Lung (tissue), 12 donors: Measurements from ENCODE around the gene HAT1. TPM values are rescaled to one million over a fixed set of nuclear protein-coding genes. Genes with fewer than 3 reads are reported as not detected.

ENCODE experiments used
- ATAC-seq: fragments of 200-7000 bp; cut with Tn5 transposase; one replicate; pipeline ENCODE4 v1.9.1; 2020; ENCODE audit warnings: moderate number of reproducible peaks; ENCODE audit not compliant: insufficient read depth, low FRiP score
- DNase-seq, 3 donors: peaks; one replicate each; pipeline ENCODE4 v3.0.0-alpha.2; 2013 to 2017
- H3K27ac ChIP-seq, 2 donors: one replicate each; pipeline ENCODE4 v1.5.1; 2013; ENCODE audit warnings: mild to moderate bottlenecking in 2 of 2, moderate library complexity in 2 of 2, control low read depth in 1 of 2, inconsistent platforms in 1 of 2, low read depth in 1 of 2, low read length in 1 of 2
- H3K27me3 ChIP-seq, 3 donors: one replicate each; pipeline ENCODE4 v1.5.1; 2013; ENCODE audit warnings: low read length in 2 of 3; ENCODE audit not compliant: control insufficient read depth in 3 of 3, insufficient read depth in 3 of 3
- H3K36me3 ChIP-seq, 4 donors: one replicate each; pipeline ENCODE4 v1.5.1; 2013; ENCODE audit warnings: low read length in 4 of 4, mild to moderate bottlenecking in 1 of 4, moderate library complexity in 1 of 4; ENCODE audit not compliant: control insufficient read depth in 4 of 4, insufficient read depth in 4 of 4
- H3K4me1 ChIP-seq, 5 donors: one replicate each; pipeline ENCODE4 v1.5.1; 2013; ENCODE audit warnings: low read length in 5 of 5, mild to moderate bottlenecking in 2 of 5, moderate library complexity in 1 of 5; ENCODE audit not compliant: control insufficient read depth in 5 of 5, insufficient read depth in 5 of 5
- H3K4me3 ChIP-seq: one replicate; pipeline ENCODE4 v1.5.1; 2013; ENCODE audit warnings: mild to moderate bottlenecking, control low read depth, moderate library complexity
- H3K9ac ChIP-seq, 2 donors: one replicate each; pipeline ENCODE4 v1.5.1; 2013; ENCODE audit warnings: low read length in 2 of 2, control low read depth in 1 of 2; ENCODE audit not compliant: insufficient read depth in 1 of 2
- H3K9me3 ChIP-seq, 4 donors: one replicate each; pipeline ENCODE4 v1.5.1; 2013; ENCODE audit warnings: low read length in 3 of 4, mild to moderate bottlenecking in 1 of 4, moderate library complexity in 1 of 4; ENCODE audit not compliant: control insufficient read depth in 4 of 4, insufficient read depth in 3 of 4
- CTCF ChIP-seq: IDR thresholded peaks from 2 replicates; pipeline ENCODE4 v1.5.1; 2012; ENCODE audit warnings: mild to moderate bottlenecking; ENCODE audit errors: control extremely low read depth, extremely low read depth
- WGBS, 2 donors: extraction: QIAGEN DNeasy Blood & Tissue Kit; methylation state at CpG; one replicate each; pipeline ENCODE4 v1.1.7; 2013; 5-methylcytosine and 5-hydroxymethylcytosine counted together
- polyA plus RNA-seq, 2 donors: library from polyadenylated mRNA; stranded (reverse); fragments of 200-250 nt; gene quantifications; one replicate each; pipeline ENCODE4 v1.2.1, GENCODE V29; 2013
- total RNA-seq, 2 donors: library from RNA; depleted of rRNA in 1 of 2; stranded (reverse); fragments of >200 nt in 1 of 2; gene quantifications; one replicate each; pipeline ENCODE4 v1.2.1, GENCODE V29; 2014 to 2021
- donor health status: control.
- donor health status: control.
- donor health status: Bipolar disorder and iron deficiency.
- donor health status: healthy.
- donor health status: DM: yes; HTN: yes; CAD: no.

HAT1 gene
- total and polyA plus RNA-seq, 4 donors = 16.1 to 48.4 (median 34.7) TPM

- TF ChIP-seq CTCF = no peak
- H3K36me3 ChIP-seq = peaks cover 0 to 6% (median 0%) of the 10 kb centered on the region in 4 donors
- no peak overlapping the region for H3K9ac ChIP-seq
- ATAC-seq (no peak), DNase-seq (no peak)
- H3K4me1 ChIP-seq = peaks cover 0 to 18% (median 3%) of the 10 kb centered on the region in 5 donors
- H3K4me3 ChIP-seq = no peak overlapping the region
- no peak overlapping the region for H3K27ac ChIP-seq
- 90 to 91% methylated on average over 2 of the region's 2 CpGs for WGBS, 2 donors
- no peaks in the 10 kb centered on the region for H3K27me3 ChIP-seq
- H3K9me3 ChIP-seq = no peaks in the 10 kb centered on the region
Observed at GRCh38 chr2:171919453-171919852, 2.8 kb upstream of the HAT1 start.

GRCh38 chr2:171921970-171922229, 361 bp upstream of the HAT1 start:
- Histone ChIP-seq H3K9ac (peak overlapping the region; percentile 78 to 88), H3K36me3 (peaks cover 0 to 9% (median 4%) of the 10 kb centered on the region in 4 donors), H3K27ac (peak overlapping the region; percentile 74 to 97), H3K9me3 (no peaks in the 10 kb centered on the region), H3K4me1 (peaks cover 0 to 18% (median 3%) of the 10 kb centered on the region in 5 donors), H3K27me3 (no peaks in the 10 kb centered on the region), H3K4me3 (no peak overlapping the region)
- ATAC-seq (peak; percentile 8), DNase-seq (no peak)
- no peak for TF ChIP-seq CTCF
- WGBS, 2 donors = 14 to 21% methylated on average over 5 of the region's 5 CpGs

DNA sequence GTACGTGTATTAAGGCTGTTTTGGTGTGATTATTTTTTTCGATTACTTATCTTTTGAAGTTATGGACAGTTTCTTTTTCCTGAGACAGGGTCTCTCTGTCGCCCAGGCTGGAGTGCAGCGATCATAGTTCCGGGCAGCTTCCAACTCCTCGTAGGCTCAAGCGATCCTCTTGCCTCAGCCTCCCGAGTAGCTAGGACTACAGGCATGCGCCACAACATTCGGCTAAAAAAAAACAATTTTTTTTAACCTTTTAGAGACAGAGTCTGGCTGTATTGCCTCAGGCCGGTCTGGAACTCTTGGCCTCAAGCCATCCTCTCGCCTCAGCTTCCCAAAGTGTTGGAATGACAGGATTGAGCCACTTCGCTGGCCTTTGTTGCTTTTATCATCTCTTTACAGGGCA, 945 bp downstream of the HAT1 start:
- Histone ChIP-seq H3K27me3 (no peaks in the 10 kb centered on the region), H3K36me3 (peaks cover 1 to 13% (median 7%) of the 10 kb centered on the region in 4 donors), H3K9ac (peak overlapping the region; percentile 99), H3K4me3 (peak overlapping the region; percentile 65), H3K4me1 (peaks cover 0 to 18% (median 3%) of the 10 kb centered on the region in 5 donors), H3K9me3 (no peaks in the 10 kb centered on the region), H3K27ac (peak overlapping the region; percentile 70 to 93)
- no peak for TF ChIP-seq CTCF
- ATAC-seq = no peak
- DNase-seq = peak; percentile 53 to 74 (median 69)
- WGBS, 2 donors = 26 to 54% methylated on average over 13 of the region's 13 CpGs
